H4 (cell line): Measurements from ENCODE around the gene WNT8B. TPM values are rescaled to one million over a fixed set of nuclear protein-coding genes. Genes with fewer than 3 reads are reported as not detected.

Source experiments
- DNase-seq: peaks from one replicate; pipeline ENCODE4 v3.0.0-alpha.2; 2015; ENCODE audit warnings: low spot score
- total RNA-seq: library from RNA; depleted of rRNA; stranded (reverse); fragments of >200 nt; shearing (Covaris generic); gene quantifications from 2 replicates; pipeline ENCODE4 v1.2.3, GENCODE V29; 2014; rRNA removed

Gene WNT8B
- total RNA-seq, result not detected in 2 replicates

GRCh38 chr10:100462709-100463108 lies at the start of gene WNT8B:
Gene WNT8B, plus strand, starts transcription at chr10:100463009. Its CDS starts 160 bp downstream, at chr10:100463169.
- no peak for DNase-seq

GRCh38 chr10:100413173-100413572 lies 49.6 kb upstream of the WNT8B start:
- no peak for DNase-seq

GRCh38 chr10:100419911-100420449 lies 42.8 kb upstream of the WNT8B start:
- DNase-seq, result no peak

- DNase-seq, result no peak
Measured at GRCh38 chr10:100427374-100427773, 35.4 kb upstream of the WNT8B start.

- peak; percentile 89 for DNase-seq
Measured at GRCh38 chr10:100433253-100434240, 29.3 kb upstream of the WNT8B start.

GRCh38 chr10:100436255-100436654 lies 26.6 kb upstream of the WNT8B start:
- DNase-seq, result no peak

GRCh38 chr10:100438674-100439315 lies 24.0 kb upstream of the WNT8B start:
- DNase-seq, result no peak

GRCh38 chr10:100442548-100442947 lies 20.3 kb upstream of the WNT8B start:
- no peak for DNase-seq

GRCh38 chr10:100446130-100446761 lies 16.6 kb upstream of the WNT8B start:
- DNase-seq, result no peak

- DNase-seq, result no peak
Measured at GRCh38 chr10:100447663-100448062, 15.1 kb upstream of the WNT8B start.

GRCh38 chr10:100448951-100449350 lies 13.9 kb upstream of the WNT8B start:
- DNase-seq, result no peak

GRCh38 chr10:100468322-100468721 lies 5.5 kb downstream of the WNT8B start:
- DNase-seq, result no peak

GRCh38 chr10:100468978-100469377 lies 6.2 kb downstream of the WNT8B start:
- no peak for DNase-seq

GRCh38 chr10:100469756-100470155 lies 6.9 kb downstream of the WNT8B start:
- no peak for DNase-seq

GRCh38 chr10:100470367-100470766 lies 7.6 kb downstream of the WNT8B start:
- peak; percentile 23 for DNase-seq

- DNase-seq, result no peak
Measured at GRCh38 chr10:100477970-100478369, 15.2 kb downstream of the WNT8B start.

- no peak for DNase-seq
Measured at GRCh38 chr10:100479037-100479436, 16.2 kb downstream of the WNT8B start.

GRCh38 chr10:100480002-100480401 lies 17.2 kb downstream of the WNT8B start:
- DNase-seq, result no peak

- DNase-seq, result peak; percentile 85
Measured at GRCh38 chr10:100481462-100482081, 18.8 kb downstream of the WNT8B start.

GRCh38 chr10:100482181-100482833 lies 19.5 kb downstream of the WNT8B start:
- peak; percentile 47 for DNase-seq

GRCh38 chr10:100482834-100483185 lies 20.0 kb downstream of the WNT8B start:
- no peak for DNase-seq
